Stimulated activated CD4-positive, alpha-beta T cell treated with anti-CD3 and anti-CD28 coated beads, Interleukin-4, amount 100 ng/mL, for 4 hours (primary cell): ENCODE results near the gene SPG11.

ENCODE experiments used
- DNase-seq, 2 experiments: peaks; one replicate each; pipeline ENCODE4 v3.0.0-alpha.2; 2020

Gene SPG11

GRCh38 chr15:44516436-44516835, 147.0 kb downstream of the SPG11 start:
- no peak for DNase-seq
